HepG2 (cell line): Measurements from ENCODE around the gene POLE4. TPM values are rescaled to one million over a fixed set of nuclear protein-coding genes. Genes with fewer than 3 reads are reported as not detected.

Experiments used
- ATF6 ChIP-seq: sonication (generic); formaldehyde crosslinking; conservative IDR thresholded peaks from 2 replicates; pipeline ENCODE4 v1.4.0; 2020; ENCODE audit warnings: missing genetic modification reagents
- BATF2 ChIP-seq: sonication (generic); formaldehyde crosslinking; IDR thresholded peaks from 2 replicates; pipeline ENCODE4 v1.8.0; 2022; ENCODE audit warnings: mild to moderate bottlenecking, missing genetic modification reagents, moderate library complexity
- CHD2 ChIP-seq: IDR thresholded peaks from 2 replicates; pipeline ENCODE4 v1.6.1; 2011; ENCODE audit warnings: low read depth, low read length, improper control_type of control experiment
- CREBL2 ChIP-seq: sonication (generic); formaldehyde crosslinking; IDR thresholded peaks from 2 replicates; pipeline ENCODE4 v1.8.1; 2023; ENCODE audit warnings: missing genetic modification reagents, mild to moderate bottlenecking, borderline replicate concordance
- HNRNPLL ChIP-seq: fragments of 200-400 bp; formaldehyde crosslinking; IDR thresholded peaks from 2 replicates; pipeline ENCODE4 v1.6.1; 2017; ENCODE audit warnings: mild to moderate bottlenecking, low read depth, low read length; ENCODE audit not compliant: poor library complexity, severe bottlenecking
- HNRNPUL1 ChIP-seq: fragments of 200-400 bp; formaldehyde crosslinking; IDR thresholded peaks from 2 replicates; pipeline ENCODE4 v1.6.1; 2017; ENCODE audit warnings: low read depth, mild to moderate bottlenecking, low read length, moderate library complexity
- KDM5A ChIP-seq: fragments of 200-600 bp; sonication (generic); IDR thresholded peaks from 2 replicates; pipeline ENCODE4 v1.7.0; 2018; ENCODE audit warnings: antibody characterized with exemption, mild to moderate bottlenecking, low read length, borderline replicate concordance
- MYC ChIP-seq: sonication (generic); formaldehyde crosslinking; IDR thresholded peaks from 2 replicates; pipeline ENCODE4 v1.9.0; 2021; ENCODE audit warnings: missing genetic modification reagents, borderline replicate concordance
- PCBP1 ChIP-seq: fragments of 200-400 bp; formaldehyde crosslinking; IDR thresholded peaks from 2 replicates; pipeline ENCODE4 v1.6.1; 2017; ENCODE audit warnings: mild to moderate bottlenecking, low read depth, low read length, borderline replicate concordance
- PHF21A ChIP-seq: sonication (generic); formaldehyde crosslinking; IDR thresholded peaks from 2 replicates; pipeline ENCODE4 v1.5.0; 2020; ENCODE audit warnings: mild to moderate bottlenecking, missing genetic modification reagents
- SKI ChIP-seq: fragments of 450-650 bp; IDR thresholded peaks from one replicate; pipeline ENCODE4 v1.6.1; 2018; ENCODE audit warnings: mild to moderate bottlenecking; ENCODE audit not compliant: partially characterized antibody
- TBP ChIP-seq: sonication (generic); formaldehyde crosslinking; IDR thresholded peaks from 2 replicates; pipeline ENCODE4 v1.5.0; 2020; ENCODE audit warnings: missing genetic modification reagents
- XRCC5 ChIP-seq: fragments of 200-400 bp; formaldehyde crosslinking; optimal IDR thresholded peaks from 2 replicates; pipeline ENCODE3; 2017; ENCODE audit warnings: mild to moderate bottlenecking, low read length
- ZBTB2 ChIP-seq: sonication (generic); formaldehyde crosslinking; IDR thresholded peaks from 2 replicates; pipeline ENCODE4 v1.8.0; 2022; ENCODE audit warnings: low read depth, missing genetic modification reagents
- ZKSCAN8 ChIP-seq: IDR thresholded peaks from 2 replicates; pipeline ENCODE4 v1.6.1; 2016; ENCODE audit warnings: borderline replicate concordance, missing genetic modification reagents, missing compliant biosample characterization
- ZNF256 ChIP-seq: sonication (generic); formaldehyde crosslinking; conservative IDR thresholded peaks from 2 replicates; pipeline ENCODE4 v1.4.0; 2020; ENCODE audit warnings: missing genetic modification reagents
- ZNF260 ChIP-seq: sonication (generic); formaldehyde crosslinking; IDR thresholded peaks from 2 replicates; pipeline ENCODE4 v1.4.0; 2020; ENCODE audit warnings: missing genetic modification reagents, low read depth, mild to moderate bottlenecking, borderline replicate concordance
- ZNF30 ChIP-seq: sonication (generic); formaldehyde crosslinking; IDR thresholded peaks from 2 replicates; pipeline ENCODE4 v1.5.0; 2020; ENCODE audit warnings: mild to moderate bottlenecking, missing genetic modification reagents
- ZNF367 ChIP-seq: sonication (generic); formaldehyde crosslinking; IDR thresholded peaks from 2 replicates; pipeline ENCODE4 v1.4.0; 2020; ENCODE audit warnings: missing genetic modification reagents, borderline replicate concordance
- ZNF383 ChIP-seq: sonication (generic); formaldehyde crosslinking; IDR thresholded peaks from 2 replicates; pipeline ENCODE4 v1.4.0; 2020; ENCODE audit warnings: missing genetic modification reagents, mild to moderate bottlenecking, borderline replicate concordance
- ZNF503 ChIP-seq: sonication (generic); formaldehyde crosslinking; IDR thresholded peaks from 2 replicates; pipeline ENCODE4 v1.4.0; 2020; ENCODE audit warnings: missing genetic modification reagents
- ZNF766 ChIP-seq: sonication (generic); formaldehyde crosslinking; IDR thresholded peaks from 2 replicates; pipeline ENCODE4 v1.5.0; 2020; ENCODE audit warnings: missing genetic modification reagents, borderline replicate concordance
- ZSCAN29 ChIP-seq: sonication (generic); formaldehyde crosslinking; conservative IDR thresholded peaks from 2 replicates; pipeline ENCODE4 v1.4.0; 2020; ENCODE audit warnings: mild to moderate bottlenecking, missing genetic modification reagents
- polyA plus RNA-seq, 8 experiments: library from polyadenylated mRNA; depleted of rRNA in 3 of 8; stranded (reverse) in 7 of 8; unstranded in 1 of 8; fragments of >200 nt; fragmentation: Illumina TruSeq in 4 of 8; extraction: Trizol in 4 of 8; gene quantifications; 2 replicates each; pipeline versions ENCODE4 v1.2.1 to v1.2.3, GENCODE V29; 2011 to 2016; ENCODE audit warnings: low read depth in 4 of 8, missing spikeins in 1 of 8, mixed read lengths in 1 of 8; ENCODE audit not compliant: insufficient read depth in 1 of 8
- total RNA-seq, 5 experiments: library from RNA; depleted of rRNA; stranded (reverse); fragments of >200 nt; fragmentation: Illumina TruSeq; extraction: Trizol; gene quantifications; 2 replicates each; pipeline ENCODE4 v1.2.3, GENCODE V29; 2016; ENCODE audit warnings: low read depth in 1 of 5

Gene POLE4
- total and polyA plus RNA-seq, 2 of the 13 experiments (the other 11 are each of a cell fraction or from before 2014, with no cell fraction given): 106 to 116 TPM

GRCh38 chr2:74917702-74918619, 40.5 kb upstream of the POLE4 start (continued):
- TF ChIP-seq ZNF367 (CRISPR knock-in tag): no peak
- no peak for TF ChIP-seq ZBTB2 (CRISPR knock-in tag)
- no peak for TF ChIP-seq ZNF30 (CRISPR knock-in tag)
- TF ChIP-seq ZNF503 (CRISPR knock-in tag): no peak; the same call in 1 of the 2 replicates
- TF ChIP-seq ZNF260 (CRISPR knock-in tag): no peak
- TF ChIP-seq CHD2: no peak; the same call in 1 of the 2 replicates
- no peak for TF ChIP-seq KDM5A
- TF ChIP-seq SKI: no peak
- TF ChIP-seq BATF2: no peak
- no peak for TF ChIP-seq HNRNPLL
- TF ChIP-seq TBP (CRISPR knock-in tag): no peak
- no peak for TF ChIP-seq ZSCAN29 (CRISPR knock-in tag)
- TF ChIP-seq MYC (CRISPR knock-in tag): peak; percentile 64; the same call in 1 of the 2 replicates
- no peak for TF ChIP-seq ATF6
- TF ChIP-seq ZNF383 (CRISPR knock-in tag): no peak
- TF ChIP-seq CREBL2 (CRISPR knock-in tag): no peak
- TF ChIP-seq ZNF766 (CRISPR knock-in tag): no peak
- TF ChIP-seq ZNF256 (CRISPR knock-in tag): no peak
- peak; percentile 81; the same call in 1 of the 2 replicates for TF ChIP-seq ZKSCAN8 (CRISPR knock-in tag)
- no peak for TF ChIP-seq PCBP1
- no peak for TF ChIP-seq HNRNPUL1
- TF ChIP-seq PHF21A (CRISPR knock-in tag): peak; percentile 70
- peak; percentile 24 for TF ChIP-seq XRCC5
